HL-60 (cell line): ENCODE measurements around the gene RPL13A.
A peak's percentile ranks its signal among the peaks of the same experiment; 100 is the strongest.

Experiments used
- DNase-seq, 2 experiments: peaks; one replicate each; pipeline ENCODE4 v3.0.0-alpha.2; 2010 to 2020; ENCODE audit warnings: low read depth in 1 of 2, low spot score in 1 of 2
- H3K27ac ChIP-seq: fragments of 250-450 bp; sonication (Bioruptor Pico); replicated peaks from 2 replicates; pipeline ENCODE4 v1.5.1; 2020; ENCODE audit warnings: mild to moderate bottlenecking, moderate library complexity
- H3K27me3 ChIP-seq: fragments of 250-450 bp; sonication (Bioruptor Pico); 2 replicates; pipeline ENCODE4 v1.5.1; 2021; ENCODE audit warnings: mild to moderate bottlenecking, moderate library complexity; ENCODE audit not compliant: insufficient read depth, poor library complexity, severe bottlenecking
- H3K4me3 ChIP-seq: replicated peaks from 2 replicates; pipeline ENCODE4 v1.5.1; 2011; ENCODE audit warnings: mild to moderate bottlenecking, control low read depth, low read length; ENCODE audit not compliant: insufficient read depth
- CTCF ChIP-seq: IDR thresholded peaks from one replicate; pipeline ENCODE4 v1.5.1; 2011; ENCODE audit warnings: low read length, control low read depth, inconsistent platforms; ENCODE audit not compliant: insufficient read depth
- GABPA ChIP-seq: IDR thresholded peaks from 2 replicates; pipeline ENCODE4 v1.6.1; 2012; ENCODE audit warnings: low read depth
- POLR2AphosphoS5 ChIP-seq: IDR thresholded peaks from 2 replicates; pipeline ENCODE4 v1.6.1; 2012; ENCODE audit warnings: low read depth
- REST ChIP-seq: IDR thresholded peaks from 2 replicates; pipeline ENCODE4 v1.6.1; 2012; ENCODE audit warnings: low read depth; ENCODE audit not compliant: insufficient replicate concordance
- SPI1 ChIP-seq: IDR thresholded peaks from 2 replicates; pipeline ENCODE4 v1.6.1; 2012; ENCODE audit warnings: low read depth, mild to moderate bottlenecking, borderline replicate concordance

RPL13A gene

DNA sequence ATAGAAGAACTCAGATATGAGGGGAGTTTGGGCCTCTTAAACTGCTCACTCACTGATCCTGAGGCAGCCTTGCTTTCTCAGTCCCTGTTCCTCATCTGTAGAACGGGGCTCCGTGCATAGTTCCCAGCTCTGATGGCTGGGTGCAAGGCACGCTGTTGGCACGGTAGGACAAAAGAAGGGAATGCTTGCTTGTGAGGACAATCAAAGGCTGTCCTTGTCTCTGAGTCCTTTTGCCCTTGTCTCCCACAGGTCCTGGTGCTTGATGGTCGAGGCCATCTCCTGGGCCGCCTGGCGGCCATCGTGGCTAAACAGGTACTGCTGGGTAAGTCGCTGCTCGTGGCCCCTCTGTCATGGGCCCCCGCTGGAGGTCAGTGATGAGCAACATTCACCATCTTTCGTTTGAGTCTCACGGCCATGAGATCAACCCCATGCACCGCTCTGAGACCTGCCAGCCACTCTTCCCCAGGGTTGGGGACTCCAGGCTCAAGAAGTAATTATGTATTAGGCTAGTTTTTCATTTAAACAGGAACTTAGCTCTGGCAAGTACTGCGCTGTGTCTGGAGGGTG is 2.3 kb downstream of the RPL13A start:
- H3K4me3 ChIP-seq = peak overlapping the region; percentile 67
- H3K27me3 ChIP-seq = no peaks in the 10 kb centered on the region
- peak overlapping the region; percentile 98 for H3K27ac ChIP-seq
- TF ChIP-seq REST (no peak), GABPA (no peak), CTCF (peak; percentile 60), SPI1 (no peak), POLR2AphosphoS5 (peak; percentile 73)
- DNase-seq = peak in 1 of 2 experiments; percentile 67

DNA sequence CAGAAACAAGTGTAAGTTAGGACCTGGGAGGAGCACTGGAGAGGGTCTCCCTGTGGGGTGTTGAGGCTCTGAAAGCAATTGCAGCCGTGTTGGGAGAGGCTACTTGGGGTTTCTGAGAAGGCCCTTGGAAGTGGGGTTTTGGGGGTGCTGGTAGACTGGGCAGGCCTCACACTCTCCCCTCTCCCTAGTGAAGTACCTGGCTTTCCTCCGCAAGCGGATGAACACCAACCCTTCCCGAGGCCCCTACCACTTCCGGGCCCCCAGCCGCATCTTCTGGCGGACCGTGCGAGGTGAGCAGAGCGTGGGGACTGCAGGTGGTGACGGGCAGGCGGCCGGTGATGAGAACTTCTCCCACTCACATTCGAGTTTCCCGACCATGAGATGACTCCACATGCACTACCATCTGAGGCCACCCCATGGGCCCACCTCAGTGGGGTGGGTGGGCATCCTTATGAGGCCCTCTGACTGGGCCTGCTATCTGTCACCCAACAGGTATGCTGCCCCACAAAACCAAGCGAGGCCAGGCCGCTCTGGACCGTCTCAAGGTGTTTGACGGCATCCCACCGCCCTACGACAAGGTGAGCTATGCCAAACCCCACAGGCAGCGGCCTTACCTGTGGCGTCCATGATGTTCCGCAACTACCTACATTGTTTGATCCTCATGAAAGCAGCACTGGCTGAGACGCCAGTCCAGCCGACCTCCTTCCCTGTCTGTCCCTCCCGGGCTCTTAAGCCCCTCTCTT is 3.0 kb downstream of the RPL13A start:
- no peaks in the 10 kb centered on the region for H3K27me3 ChIP-seq
- H3K4me3 ChIP-seq = peak overlapping the region; percentile 67
- DNase-seq = no peak
- TF ChIP-seq GABPA (no peak), SPI1 (no peak), POLR2AphosphoS5 (peak; percentile 50)
- peak overlapping the region; percentile 98 for H3K27ac ChIP-seq

- Histone ChIP-seq H3K27ac (peak overlapping the region; percentile 98; the same call in 1 of the 2 replicates), H3K4me3 (no peak overlapping the region), H3K27me3 (no peaks in the 10 kb centered on the region)
- no peak for DNase-seq
- TF ChIP-seq SPI1 (no peak), REST (no peak), GABPA (no peak), CTCF (no peak)
These were observed 3.8 kb downstream of the RPL13A start for GRCh38 chr19:49491030-49491803.
